ENCODE data around the gene NUBPL.
"Not testable (repeated sequence)": the region's sequence is repeated elsewhere in the genome, so short reads cannot be mapped to it uniquely, and the experiment has no call there.

The NUBPL gene

GRCh38 chr14:31867570-31867969 is 306.4 kb downstream of the NUBPL start:
- Histone ChIP-seq H3K4me3 (ENCODE audit: low read depth, low read length) (no peak overlapping the region), H3K4me1 (ENCODE audit: control insufficient read depth, insufficient read depth, low read length, unreplicated experiment) (no peaks in the 10 kb centered on the region), H3K27me3 (ENCODE audit: insufficient read depth, low read length) (no peaks in the 10 kb centered on the region), H2AFZ (ENCODE audit: low read length, unreplicated experiment) (no peak overlapping the region), H3K27ac (ENCODE audit: low read depth, low read length) (no peak overlapping the region), H3K36me3 (ENCODE audit: insufficient read depth, low read length) (no peaks in the 10 kb centered on the region), H3K79me2 (ENCODE audit: control insufficient read depth, insufficient read depth, low read length, unreplicated experiment) (no peaks in the 10 kb centered on the region)

DNA sequence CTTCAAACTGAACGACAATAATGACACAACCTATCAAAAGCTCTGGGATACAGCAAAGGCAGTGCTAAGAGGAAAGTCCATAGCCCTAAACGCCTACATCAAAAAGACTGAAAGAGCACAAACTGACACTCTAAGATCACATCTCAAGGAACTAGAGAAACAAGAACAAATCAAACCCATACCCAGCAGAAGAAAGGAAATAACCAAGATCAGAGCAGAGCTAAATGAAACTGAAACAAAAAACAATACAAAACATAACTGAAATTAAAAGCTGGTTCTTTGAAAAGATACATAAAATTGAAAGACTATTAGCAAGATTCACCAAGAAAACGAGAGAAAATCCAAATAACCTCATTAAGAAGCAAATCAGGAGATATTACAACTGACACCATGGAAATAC is 306.9 kb downstream of the NUBPL start:
- H3K27ac ChIP-seq (ENCODE audit: low read depth, low read length); H3K79me2 ChIP-seq (ENCODE audit: control insufficient read depth, insufficient read depth, low read length, unreplicated experiment); H3K4me3 ChIP-seq (ENCODE audit: low read depth, low read length); H3K4me1 ChIP-seq (ENCODE audit: control insufficient read depth, insufficient read depth, low read length, unreplicated experiment); H2AFZ ChIP-seq (ENCODE audit: low read length, unreplicated experiment); H3K36me3 ChIP-seq (ENCODE audit: insufficient read depth, low read length); H3K27me3 ChIP-seq (ENCODE audit: insufficient read depth, low read length): not testable (repeated sequence)

- H3K36me3 ChIP-seq (ENCODE audit: insufficient read depth, low read length): no peaks in the 10 kb centered on the region
- H3K79me2 ChIP-seq (ENCODE audit: control insufficient read depth, insufficient read depth, low read length, unreplicated experiment): no peaks in the 10 kb centered on the region
- H3K4me3 ChIP-seq (ENCODE audit: low read depth, low read length): peak overlapping the region; percentile 29; the same call in 1 of the 2 replicates
- H3K27ac ChIP-seq (ENCODE audit: low read depth, low read length): no peak overlapping the region
- peak overlapping the region; percentile 82 for H2AFZ ChIP-seq (ENCODE audit: low read length, unreplicated experiment)
- H3K27me3 ChIP-seq (ENCODE audit: insufficient read depth, low read length): no peaks in the 10 kb centered on the region
- peaks cover 30% of the 10 kb centered on the region for H3K4me1 ChIP-seq (ENCODE audit: control insufficient read depth, insufficient read depth, low read length, unreplicated experiment)
Measured at GRCh38 chr14:31876741-31877140, 315.5 kb downstream of the NUBPL start.

DNA sequence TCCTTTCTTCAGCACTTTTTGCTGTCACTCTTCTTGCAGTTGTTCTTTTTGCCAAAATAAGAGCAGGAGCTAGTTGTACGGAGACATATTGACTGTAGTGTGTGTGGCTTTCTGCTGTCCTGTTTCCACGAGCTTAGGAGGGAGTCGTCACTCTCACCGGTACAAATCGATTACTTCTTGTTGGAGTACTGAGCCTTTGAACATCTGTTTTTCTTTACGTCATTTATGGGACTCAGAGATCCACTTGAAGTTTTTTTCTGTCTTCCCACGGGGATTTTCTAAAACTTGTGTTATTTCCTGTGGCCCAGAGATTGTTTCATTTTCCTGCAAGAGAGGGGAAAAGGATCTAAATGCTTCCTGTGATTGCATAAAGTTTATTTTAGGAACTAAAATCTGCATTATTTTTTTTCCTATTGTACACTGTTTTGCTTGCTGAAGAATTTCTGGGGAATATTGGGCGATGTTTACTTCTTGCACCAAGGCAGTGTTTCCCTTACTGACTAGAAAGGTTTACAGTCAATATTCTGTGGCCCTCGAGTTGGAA is 316.1 kb downstream of the NUBPL start:
- H3K27me3 ChIP-seq (ENCODE audit: insufficient read depth, low read length): no peaks in the 10 kb centered on the region
- H3K4me3 ChIP-seq (ENCODE audit: low read depth, low read length): peak overlapping the region; percentile 29; the same call in 1 of the 2 replicates
- H2AFZ ChIP-seq (ENCODE audit: low read length, unreplicated experiment): peak overlapping the region; percentile 82
- H3K27ac ChIP-seq (ENCODE audit: low read depth, low read length): no peak overlapping the region; the same call in 1 of the 2 replicates
- H3K4me1 ChIP-seq (ENCODE audit: control insufficient read depth, insufficient read depth, low read length, unreplicated experiment): peaks cover 35% of the 10 kb centered on the region
- H3K36me3 ChIP-seq (ENCODE audit: insufficient read depth, low read length): no peaks in the 10 kb centered on the region
- no peaks in the 10 kb centered on the region for H3K79me2 ChIP-seq (ENCODE audit: control insufficient read depth, insufficient read depth, low read length, unreplicated experiment)

DNA sequence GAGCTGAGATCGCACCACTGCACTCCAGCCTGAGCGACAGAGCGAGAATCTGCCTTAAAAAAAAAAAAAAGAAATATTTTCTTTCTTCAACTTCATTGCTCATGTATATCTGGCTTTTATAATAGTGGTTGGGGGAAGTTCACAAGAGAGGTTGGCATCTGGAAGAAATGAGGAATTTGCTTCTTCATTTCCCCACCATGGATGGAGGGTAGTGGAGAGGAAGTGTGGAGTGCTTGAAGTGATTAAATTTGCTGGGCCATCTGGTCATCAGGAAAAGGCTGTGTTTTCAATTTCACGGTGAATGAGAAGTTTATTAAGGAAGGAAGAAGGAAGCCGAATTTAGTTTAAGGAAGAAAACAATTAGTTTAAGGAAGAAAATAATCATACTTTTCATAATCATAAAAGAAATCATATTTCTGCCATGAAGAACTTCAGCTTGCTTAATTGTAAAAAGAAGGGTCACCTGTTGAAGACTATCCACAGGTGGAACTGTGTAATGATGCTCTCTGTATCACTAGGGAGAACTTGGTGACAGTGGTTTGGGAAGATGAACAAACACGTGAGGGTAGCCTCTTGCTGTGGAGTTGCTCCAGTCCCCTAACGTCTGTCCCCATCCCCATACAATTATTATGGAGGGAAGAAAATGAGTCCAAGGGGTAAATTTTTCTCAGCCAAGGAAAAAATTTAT is 318.6 kb downstream of the NUBPL start:
- Histone ChIP-seq H2AFZ (ENCODE audit: low read length, unreplicated experiment) (no peak overlapping the region), H3K79me2 (ENCODE audit: control insufficient read depth, insufficient read depth, low read length, unreplicated experiment) (no peaks in the 10 kb centered on the region), H3K27ac (ENCODE audit: low read depth, low read length) (no peak overlapping the region), H3K4me1 (ENCODE audit: control insufficient read depth, insufficient read depth, low read length, unreplicated experiment) (peaks cover 48% of the 10 kb centered on the region), H3K4me3 (ENCODE audit: low read depth, low read length) (no peak overlapping the region), H3K36me3 (ENCODE audit: insufficient read depth, low read length) (no peaks in the 10 kb centered on the region), H3K27me3 (ENCODE audit: insufficient read depth, low read length) (no peaks in the 10 kb centered on the region)

DNA sequence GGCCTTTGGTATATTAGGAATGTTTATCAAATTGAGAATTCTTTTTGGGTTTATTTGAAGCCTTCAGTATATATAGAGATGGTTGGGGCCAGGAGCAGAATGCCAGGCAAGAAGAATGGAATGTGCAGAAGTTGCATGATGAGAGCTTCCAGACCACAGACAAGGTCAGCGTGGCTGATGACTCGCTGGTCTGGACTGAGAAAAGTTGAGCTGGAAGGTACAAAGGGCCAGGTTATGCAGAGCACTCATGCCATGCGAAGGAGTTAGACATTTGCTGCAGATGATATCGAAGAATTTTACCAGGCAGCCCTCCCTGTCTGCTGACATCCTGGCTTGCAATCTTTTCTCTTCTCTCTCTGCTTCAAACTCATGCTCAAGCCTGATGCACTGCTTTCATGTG is 319.7 kb downstream of the NUBPL start:
- H3K27ac ChIP-seq (ENCODE audit: low read depth, low read length): peak overlapping the region; percentile 75
- no peaks in the 10 kb centered on the region for H3K36me3 ChIP-seq (ENCODE audit: insufficient read depth, low read length)
- H2AFZ ChIP-seq (ENCODE audit: low read length, unreplicated experiment): no peak overlapping the region
- H3K4me1 ChIP-seq (ENCODE audit: control insufficient read depth, insufficient read depth, low read length, unreplicated experiment): peaks cover 59% of the 10 kb centered on the region
- no peaks in the 10 kb centered on the region for H3K27me3 ChIP-seq (ENCODE audit: insufficient read depth, low read length)
- no peaks in the 10 kb centered on the region for H3K79me2 ChIP-seq (ENCODE audit: control insufficient read depth, insufficient read depth, low read length, unreplicated experiment)
- H3K4me3 ChIP-seq (ENCODE audit: low read depth, low read length): peak overlapping the region; percentile 46

- no peaks in the 10 kb centered on the region for H3K27me3 ChIP-seq (ENCODE audit: insufficient read depth, low read length)
- H3K79me2 ChIP-seq (ENCODE audit: control insufficient read depth, insufficient read depth, low read length, unreplicated experiment): no peaks in the 10 kb centered on the region
- H2AFZ ChIP-seq (ENCODE audit: low read length, unreplicated experiment): peak overlapping the region; percentile 77
- peaks cover 66% of the 10 kb centered on the region for H3K4me1 ChIP-seq (ENCODE audit: control insufficient read depth, insufficient read depth, low read length, unreplicated experiment)
- H3K27ac ChIP-seq (ENCODE audit: low read depth, low read length): peak overlapping the region; percentile 75
- peak overlapping the region; percentile 46 for H3K4me3 ChIP-seq (ENCODE audit: low read depth, low read length)
- H3K36me3 ChIP-seq (ENCODE audit: insufficient read depth, low read length): no peaks in the 10 kb centered on the region
Measured at GRCh38 chr14:31881531-31882310, 320.5 kb downstream of the NUBPL start.

DNA sequence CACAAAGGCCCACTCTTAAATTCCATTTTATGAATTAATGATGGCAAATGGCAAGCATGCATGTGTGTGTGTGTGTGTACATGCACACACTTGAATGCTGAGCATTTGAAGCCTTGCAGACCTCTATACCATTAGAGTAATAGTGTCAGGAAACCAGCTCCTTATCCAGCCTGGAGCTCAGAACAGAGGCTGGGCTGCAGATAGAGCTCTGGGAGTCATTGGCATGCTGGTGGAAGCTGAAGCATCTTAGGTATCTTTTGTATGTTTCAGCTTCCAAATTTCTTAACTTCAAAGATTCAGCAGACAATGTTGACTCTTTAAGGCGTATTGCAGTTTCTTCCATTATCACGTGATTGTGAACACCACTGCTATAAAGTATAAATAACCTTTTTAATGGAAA is 323.0 kb downstream of the NUBPL start:
- no peaks in the 10 kb centered on the region for H3K27me3 ChIP-seq (ENCODE audit: insufficient read depth, low read length)
- no peaks in the 10 kb centered on the region for H3K79me2 ChIP-seq (ENCODE audit: control insufficient read depth, insufficient read depth, low read length, unreplicated experiment)
- no peaks in the 10 kb centered on the region for H3K36me3 ChIP-seq (ENCODE audit: insufficient read depth, low read length)
- no peak overlapping the region for H3K4me3 ChIP-seq (ENCODE audit: low read depth, low read length)
- no peak overlapping the region for H3K27ac ChIP-seq (ENCODE audit: low read depth, low read length)
- peaks cover 55% of the 10 kb centered on the region for H3K4me1 ChIP-seq (ENCODE audit: control insufficient read depth, insufficient read depth, low read length, unreplicated experiment)
- H2AFZ ChIP-seq (ENCODE audit: low read length, unreplicated experiment): no peak overlapping the region

DNA sequence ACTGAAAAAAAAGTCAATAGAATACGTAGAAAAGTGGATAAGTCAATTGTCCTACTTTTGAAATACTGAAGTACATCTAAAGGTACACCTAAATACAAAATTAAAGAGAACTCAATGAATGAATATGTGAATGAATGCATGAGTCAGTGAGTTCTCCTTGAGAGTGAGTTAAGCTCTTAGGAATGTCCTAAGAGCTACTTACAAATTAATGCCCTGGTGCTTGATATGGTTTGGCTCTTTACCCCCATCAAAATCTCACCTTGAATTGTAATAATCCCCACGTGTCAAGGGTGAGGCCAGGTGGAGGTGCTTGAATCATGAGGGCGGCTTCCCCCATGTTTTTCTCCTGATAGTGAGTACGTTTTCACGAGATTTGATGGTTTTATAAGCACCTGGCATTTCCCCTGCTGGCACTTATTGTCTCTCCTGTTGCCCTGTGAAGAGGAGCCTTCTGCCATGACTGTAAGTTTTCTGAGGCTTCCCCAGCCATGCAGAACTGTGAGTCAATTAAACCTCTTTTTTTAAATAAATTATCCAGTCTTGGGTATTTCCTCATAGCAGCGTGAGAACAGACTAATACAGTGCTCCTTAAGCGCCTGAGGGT is 323.7 kb downstream of the NUBPL start:
- no peaks in the 10 kb centered on the region for H3K27me3 ChIP-seq (ENCODE audit: insufficient read depth, low read length)
- peaks cover 55% of the 10 kb centered on the region for H3K4me1 ChIP-seq (ENCODE audit: control insufficient read depth, insufficient read depth, low read length, unreplicated experiment)

DNA sequence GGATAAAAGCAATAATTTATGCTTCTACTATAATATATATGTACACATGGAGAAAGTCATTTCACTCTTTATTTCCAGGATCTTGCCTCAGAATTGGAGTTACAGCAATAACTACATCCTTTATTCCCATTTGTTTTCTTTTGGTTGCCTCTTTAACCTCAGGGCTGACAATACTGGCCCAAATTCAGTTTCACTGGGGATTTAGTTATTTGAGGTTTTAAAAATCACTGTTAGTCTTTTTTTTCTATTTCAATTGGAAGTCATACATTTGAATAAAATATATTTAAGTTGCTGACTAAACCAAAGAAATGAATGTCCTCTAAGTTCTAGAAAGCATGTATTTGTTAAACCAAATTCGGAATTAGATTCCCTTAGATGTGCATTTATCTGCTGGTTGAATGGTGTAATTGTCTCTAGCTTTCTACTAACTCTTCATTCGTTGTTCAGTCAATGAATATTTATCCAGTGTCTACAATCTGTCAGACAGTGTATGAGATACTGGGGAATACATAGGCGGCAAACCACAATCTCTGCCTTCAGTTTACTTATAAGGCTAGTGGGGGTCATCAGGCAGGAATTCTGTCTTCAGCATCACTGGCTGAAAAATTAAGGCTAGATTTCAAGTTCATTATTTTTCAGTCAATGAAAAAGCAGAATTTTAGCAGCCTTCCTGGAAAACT is 325.1 kb downstream of the NUBPL start:
- Histone ChIP-seq H3K36me3 (ENCODE audit: insufficient read depth, low read length) (no peaks in the 10 kb centered on the region), H3K4me3 (ENCODE audit: low read depth, low read length) (no peak overlapping the region), H3K79me2 (ENCODE audit: control insufficient read depth, insufficient read depth, low read length, unreplicated experiment) (no peaks in the 10 kb centered on the region), H3K27ac (ENCODE audit: low read depth, low read length) (no peak overlapping the region), H2AFZ (ENCODE audit: low read length, unreplicated experiment) (no peak overlapping the region), H3K27me3 (ENCODE audit: insufficient read depth, low read length) (no peaks in the 10 kb centered on the region), H3K4me1 (ENCODE audit: control insufficient read depth, insufficient read depth, low read length, unreplicated experiment) (peaks cover 41% of the 10 kb centered on the region)

More for the DNA sequence above, 323.7 kb downstream of the NUBPL start:
- Histone ChIP-seq H3K36me3 (ENCODE audit: insufficient read depth, low read length) (no peaks in the 10 kb centered on the region), H3K4me3 (ENCODE audit: low read depth, low read length) (no peak overlapping the region), H3K27ac (ENCODE audit: low read depth, low read length) (no peak overlapping the region), H2AFZ (ENCODE audit: low read length, unreplicated experiment) (no peak overlapping the region), H3K79me2 (ENCODE audit: control insufficient read depth, insufficient read depth, low read length, unreplicated experiment) (no peaks in the 10 kb centered on the region)
